CD4-positive, alpha-beta T cell treated with Interleukin-21 for 1 hour (primary cell): ENCODE measurements around the gene SLC39A7.

Experiments
- DNase-seq: peaks from one replicate; pipeline ENCODE4 v3.0.0-alpha.2; 2020

SLC39A7 gene

GRCh38 chr6:33170176-33171015 lies 30.3 kb upstream of the SLC39A7 start:
- DNase-seq = no peak

GRCh38 chr6:33171016-33171879 lies 29.4 kb upstream of the SLC39A7 start:
- no peak for DNase-seq

- no peak for DNase-seq
These were observed 28.6 kb upstream of the SLC39A7 start for GRCh38 chr6:33171880-33172687.

DNA sequence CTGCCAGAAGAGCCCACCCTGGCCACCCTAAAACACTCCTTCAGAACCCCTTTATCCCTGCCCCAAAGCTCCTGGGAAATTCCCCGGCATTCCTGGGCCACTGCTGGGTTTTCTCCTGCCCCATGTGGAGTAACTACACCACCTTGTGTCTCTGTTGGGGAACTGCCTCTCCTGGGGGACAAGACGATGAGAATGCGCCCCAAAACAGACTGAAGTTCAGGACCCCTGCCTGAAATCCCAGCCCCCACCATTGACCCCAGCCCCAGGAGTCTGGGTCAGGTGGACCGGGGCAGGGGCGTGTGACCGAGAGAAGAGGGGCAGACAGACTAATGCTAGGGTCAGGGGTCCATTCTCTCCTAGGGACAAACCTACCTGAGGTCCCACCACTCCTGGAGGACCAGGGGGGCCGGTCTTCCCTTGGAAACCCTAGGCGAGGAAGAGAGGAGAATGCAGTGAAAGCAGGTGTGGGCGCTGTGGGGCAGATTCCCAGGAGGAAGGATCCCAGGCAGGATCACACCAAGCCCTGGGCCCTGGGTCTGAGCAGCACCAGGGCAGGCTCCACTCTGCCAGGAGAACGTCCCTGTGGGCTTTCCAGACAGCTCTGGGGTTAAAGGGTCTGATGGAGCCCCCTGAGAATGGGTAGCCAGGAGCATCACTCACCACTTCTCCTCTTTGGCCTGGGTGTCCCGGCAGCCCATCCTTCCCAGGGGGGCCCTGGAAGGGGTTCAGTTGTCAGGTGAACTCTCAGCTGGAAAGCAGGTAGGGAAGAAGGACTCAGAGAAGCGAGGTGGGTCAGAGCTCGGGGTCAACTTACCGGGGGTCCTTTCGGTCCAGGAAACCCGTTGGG lies 27.8 kb upstream of the SLC39A7 start:
- DNase-seq = no peak

DNA sequence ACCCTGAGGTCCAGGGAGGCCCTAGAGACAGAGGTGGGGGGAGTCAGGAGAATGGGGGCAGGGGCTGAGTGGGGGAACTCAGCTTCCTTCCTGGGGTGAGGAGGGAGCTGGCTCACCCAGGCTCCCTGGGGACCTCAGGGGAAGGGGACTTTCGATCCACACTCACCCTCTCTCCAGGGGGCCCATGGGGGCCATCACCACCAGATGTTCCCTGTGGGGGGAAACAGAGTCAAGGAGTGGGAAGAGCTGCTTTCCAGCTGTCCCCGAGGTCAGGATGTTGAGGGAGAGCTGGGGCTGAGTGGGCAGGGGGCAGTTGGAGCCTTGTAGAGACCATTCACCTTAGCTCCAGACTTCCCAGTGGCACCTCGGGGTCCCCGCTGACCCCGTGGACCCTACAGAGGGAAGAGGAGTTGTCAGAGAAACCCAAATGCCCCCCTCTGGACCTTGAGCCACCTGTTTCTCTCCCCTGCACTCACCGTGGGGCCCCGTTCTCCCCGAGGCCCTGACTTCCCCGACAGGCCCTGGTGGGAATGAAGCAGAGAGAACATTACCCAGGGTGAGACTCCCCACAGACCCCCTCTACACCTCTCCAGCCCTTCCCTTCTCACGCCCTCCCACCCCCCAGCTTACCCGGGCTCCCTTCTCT lies 27.0 kb upstream of the SLC39A7 start:
- no peak for DNase-seq

DNA sequence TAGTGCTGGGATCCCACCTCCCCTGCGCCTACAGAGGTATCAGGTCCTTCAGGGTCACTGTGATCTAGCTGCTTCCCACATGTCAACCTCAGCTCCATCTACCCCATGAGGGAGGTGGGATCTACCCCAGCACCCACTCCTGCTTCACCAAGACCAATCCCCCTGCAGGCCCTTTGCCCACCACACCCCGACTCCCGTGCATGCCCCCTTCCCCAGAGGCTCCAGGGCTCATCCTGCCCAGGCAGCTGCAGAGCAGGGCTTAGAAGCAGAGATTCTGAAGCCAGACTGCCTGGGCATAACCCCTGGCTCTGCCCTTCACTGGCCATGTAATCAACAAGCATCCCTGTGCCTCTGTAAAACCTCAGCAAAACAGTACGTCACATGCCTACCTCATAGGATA lies 25.9 kb upstream of the SLC39A7 start:
- no peak for DNase-seq

GRCh38 chr6:33175436-33176069 lies 25.1 kb upstream of the SLC39A7 start:
- no peak for DNase-seq

DNA sequence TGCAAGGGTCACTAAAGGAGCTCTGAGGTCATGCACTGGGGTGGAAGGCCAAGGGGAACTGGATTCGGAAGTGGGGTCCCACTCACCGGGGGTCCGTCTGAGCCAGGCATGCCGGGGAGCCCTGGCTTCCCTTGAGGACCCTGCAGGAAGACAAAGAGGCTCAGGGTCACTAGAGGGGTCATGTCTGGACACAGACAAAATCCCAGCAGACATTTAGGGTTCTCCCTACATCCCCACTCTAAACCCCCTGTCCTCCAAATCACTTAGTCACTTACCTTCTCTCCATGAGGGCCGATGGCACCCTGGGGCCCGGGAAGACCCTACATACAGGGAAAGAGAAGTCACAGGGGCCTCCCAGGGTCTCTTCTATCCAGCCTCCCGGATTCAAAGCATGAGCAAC lies 23.8 kb upstream of the SLC39A7 start:
- no peak for DNase-seq

DNA sequence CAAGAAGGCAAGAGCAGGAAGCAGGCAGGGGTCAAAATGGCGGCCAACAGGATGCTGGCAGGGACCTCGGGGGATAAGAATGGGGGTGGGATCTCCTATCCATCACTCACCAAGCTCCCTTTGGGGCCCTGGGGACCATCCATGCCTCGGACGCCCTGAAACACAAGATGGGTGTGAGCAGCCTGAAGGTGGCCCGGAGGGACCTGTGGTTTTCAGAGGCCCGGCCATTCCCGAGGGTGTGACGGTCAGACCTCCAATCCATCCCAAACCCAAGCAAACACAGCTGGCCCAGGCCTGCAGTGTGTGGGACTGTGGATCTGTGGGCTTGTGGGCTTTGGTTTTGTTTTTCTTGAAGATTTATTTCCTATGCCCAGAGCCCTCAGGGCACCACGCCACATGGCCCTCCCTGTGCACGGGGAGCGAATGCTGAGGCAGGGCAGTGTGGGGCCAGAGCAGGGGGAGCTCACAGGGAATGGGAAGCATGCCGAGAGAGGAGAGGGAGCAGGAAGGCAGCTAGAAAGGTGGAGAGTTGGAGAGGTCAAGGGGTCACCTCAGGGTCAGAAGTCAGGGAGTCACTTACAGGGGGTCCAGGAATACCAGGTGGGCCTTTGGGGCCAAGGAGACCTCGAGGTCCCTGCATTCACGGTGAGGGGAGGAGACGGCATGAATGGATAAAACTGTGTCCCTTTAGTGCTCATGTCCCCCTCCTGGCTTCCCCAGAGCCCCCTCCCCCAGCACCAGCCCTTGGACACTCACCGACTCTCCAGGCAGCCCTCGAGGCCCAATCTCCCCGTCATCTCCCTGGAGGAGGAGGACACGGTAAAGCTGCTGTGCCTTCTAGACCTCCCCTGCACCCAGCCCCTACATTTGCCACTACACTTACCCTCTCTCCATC lies 22.9 kb upstream of the SLC39A7 start:
- DNase-seq = no peak

DNA sequence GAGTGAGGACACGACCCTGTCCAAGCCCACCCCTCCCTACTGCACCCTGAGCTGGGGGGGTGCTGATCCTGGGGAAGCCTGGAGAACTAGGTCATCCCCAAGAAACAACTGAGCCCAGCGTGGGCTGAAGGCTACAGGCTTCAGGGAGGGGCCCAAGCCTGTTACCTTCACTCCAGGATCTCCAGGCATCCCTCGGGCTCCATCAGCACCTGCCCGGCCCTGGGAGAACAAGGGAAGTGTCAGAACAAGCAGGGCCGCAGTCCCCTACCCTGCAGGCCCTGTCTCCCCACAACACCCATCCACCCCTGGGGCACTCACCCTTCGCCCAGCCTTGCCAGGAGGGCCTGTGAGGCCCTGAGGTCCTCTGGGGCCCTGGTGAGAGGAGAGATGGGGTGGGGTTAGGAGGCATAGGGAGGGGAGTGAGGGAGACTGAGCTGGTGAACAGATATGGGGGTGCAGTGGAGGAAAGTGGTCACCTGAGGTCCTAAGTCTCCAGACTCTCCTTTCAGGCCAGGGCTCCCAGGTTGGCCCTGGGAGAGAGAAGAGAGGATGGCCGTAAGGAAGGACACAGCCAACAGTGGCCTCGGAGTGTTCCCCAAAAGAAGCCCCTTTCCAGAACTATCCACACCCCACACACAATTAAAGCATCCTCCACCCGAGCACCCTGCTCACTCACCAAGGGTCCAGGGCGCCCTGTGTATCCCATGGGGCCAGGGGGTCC lies 21.8 kb upstream of the SLC39A7 start:
- DNase-seq = no peak

GRCh38 chr6:33181141-33181540 lies 19.5 kb upstream of the SLC39A7 start:
- no peak for DNase-seq

GRCh38 chr6:33183071-33183683 lies 17.5 kb upstream of the SLC39A7 start:
- peak; percentile 26 for DNase-seq

GRCh38 chr6:33185190-33185589 lies 15.5 kb upstream of the SLC39A7 start:
- no peak for DNase-seq

DNA sequence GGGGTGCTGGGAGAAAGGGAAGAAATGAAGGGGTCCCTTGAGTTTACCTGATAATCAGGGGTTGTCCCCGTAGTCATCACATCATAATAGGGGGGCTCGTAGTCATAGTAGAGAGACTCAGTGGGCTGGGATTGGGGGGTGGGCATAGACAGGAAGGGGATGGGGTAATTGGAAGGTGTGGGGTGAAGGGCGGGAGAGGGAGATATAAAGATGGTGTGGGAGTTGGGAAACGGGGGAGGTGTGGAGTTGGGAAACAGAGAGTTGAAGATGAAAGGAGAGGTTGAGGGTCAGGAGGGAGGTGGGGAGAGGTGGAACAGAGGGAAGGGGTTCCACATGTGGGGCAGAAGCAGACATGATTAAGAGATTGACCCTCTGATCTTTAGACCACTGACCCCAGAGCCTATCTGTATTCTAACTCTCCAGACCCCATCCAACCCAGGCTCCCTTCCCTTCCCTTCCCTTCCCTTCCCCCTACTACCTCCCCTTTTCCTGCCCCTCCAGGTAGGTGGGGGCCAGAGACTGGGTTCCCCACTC lies 14.9 kb upstream of the SLC39A7 start:
- no peak for DNase-seq

DNA sequence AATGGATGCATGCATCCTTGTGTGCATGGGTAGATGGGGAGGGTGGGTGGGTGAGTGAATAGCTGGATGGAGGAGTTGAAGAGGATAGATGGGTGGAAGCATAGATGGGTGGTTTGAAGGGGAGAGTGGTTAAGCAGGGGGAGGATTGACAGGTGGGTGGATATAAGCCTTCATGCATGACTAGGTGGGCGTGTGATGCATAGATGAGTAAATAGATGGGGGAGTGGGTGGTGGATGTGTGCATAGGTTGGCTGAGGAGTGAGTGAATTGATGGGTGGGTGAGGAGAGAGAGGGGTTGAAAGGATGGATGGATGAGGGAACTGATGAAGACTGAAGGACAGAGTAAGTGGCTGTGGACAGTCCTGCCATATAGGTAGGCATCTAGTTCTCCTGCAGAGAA lies 12.9 kb upstream of the SLC39A7 start:
- no peak for DNase-seq

GRCh38 chr6:33189164-33189563 lies 11.5 kb upstream of the SLC39A7 start:
- DNase-seq = no peak

- no peak for DNase-seq
These were observed 10.8 kb upstream of the SLC39A7 start for GRCh38 chr6:33189625-33190448.
